ENCODE results near the gene TBC1D21. TPM values are rescaled to one million over a fixed set of nuclear protein-coding genes. Genes with fewer than 3 reads are reported as not detected.

TBC1D21 gene
- total RNA-seq, 1 donor from 2014 or later = not detected

DNA sequence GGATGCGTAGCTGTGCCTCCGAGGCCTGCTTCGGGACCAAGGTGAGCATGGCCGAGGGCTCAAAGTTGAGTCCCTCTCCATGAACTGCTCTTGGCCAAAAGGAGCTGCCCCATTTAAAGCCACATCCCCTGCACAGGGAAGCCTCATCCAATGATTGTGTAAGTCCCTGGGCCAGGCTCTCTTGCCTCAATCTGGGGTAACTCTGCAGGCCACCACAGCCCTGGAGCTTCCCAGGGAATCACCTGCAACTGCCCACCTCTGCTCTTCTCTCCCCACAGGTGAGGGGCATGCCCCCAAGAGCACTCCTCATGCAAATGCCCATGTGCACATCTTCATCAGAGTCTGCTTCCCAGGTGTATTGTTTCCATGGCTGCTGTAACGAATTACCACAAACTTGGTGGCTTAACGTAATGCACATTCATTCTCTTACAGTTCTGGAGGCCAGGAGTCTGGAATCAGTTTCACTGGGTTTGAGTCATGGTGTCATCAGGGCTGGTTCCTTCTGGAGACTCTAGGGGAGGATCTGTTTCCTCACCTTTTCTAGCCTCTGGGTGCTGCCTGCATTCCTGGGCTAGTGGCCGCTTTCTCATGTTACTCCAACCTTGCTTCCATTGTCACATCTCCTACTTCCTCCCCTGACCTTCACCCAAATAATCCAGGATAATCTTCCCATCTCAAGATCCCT is 27.9 kb downstream of the TBC1D21 start:
- H3K27ac Mint-ChIP-seq = no peak overlapping the region
- ChIA-PET CTCF (no interaction called here), POLR2A (no interaction called here)
- ATAC-seq (ENCODE audit: low read depth) = no peak
- no peaks in the 10 kb centered on the region for H3K9me3 Mint-ChIP-seq
- H3K4me3 Mint-ChIP-seq = no peak overlapping the region
- no peak for DNase-seq
- H3K27me3 Mint-ChIP-seq = peaks cover 3% of the 10 kb centered on the region
- H3K4me1 Mint-ChIP-seq = no peaks in the 10 kb centered on the region
- H3K36me3 Mint-ChIP-seq (ENCODE audit: low read depth) = no peaks in the 10 kb centered on the region
- intact Hi-C loops (cut with micrococcal nuclease) = no loop called here
- TF ChIP-seq, protein P1, sequence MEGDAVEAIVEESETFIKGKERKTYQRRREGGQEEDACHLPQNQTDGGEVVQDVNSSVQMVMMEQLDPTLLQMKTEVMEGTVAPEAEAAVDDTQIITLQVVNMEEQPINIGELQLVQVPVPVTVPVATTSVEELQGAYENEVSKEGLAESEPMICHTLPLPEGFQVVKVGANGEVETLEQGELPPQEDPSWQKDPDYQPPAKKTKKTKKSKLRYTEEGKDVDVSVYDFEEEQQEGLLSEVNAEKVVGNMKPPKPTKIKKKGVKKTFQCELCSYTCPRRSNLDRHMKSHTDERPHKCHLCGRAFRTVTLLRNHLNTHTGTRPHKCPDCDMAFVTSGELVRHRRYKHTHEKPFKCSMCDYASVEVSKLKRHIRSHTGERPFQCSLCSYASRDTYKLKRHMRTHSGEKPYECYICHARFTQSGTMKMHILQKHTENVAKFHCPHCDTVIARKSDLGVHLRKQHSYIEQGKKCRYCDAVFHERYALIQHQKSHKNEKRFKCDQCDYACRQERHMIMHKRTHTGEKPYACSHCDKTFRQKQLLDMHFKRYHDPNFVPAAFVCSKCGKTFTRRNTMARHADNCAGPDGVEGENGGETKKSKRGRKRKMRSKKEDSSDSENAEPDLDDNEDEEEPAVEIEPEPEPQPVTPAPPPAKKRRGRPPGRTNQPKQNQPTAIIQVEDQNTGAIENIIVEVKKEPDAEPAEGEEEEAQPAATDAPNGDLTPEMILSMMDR (IDR thresholded peaks at IDR 0.05) = no peak

- TF ChIP-seq, protein P1 (IDR thresholded peaks at IDR 0.05) = no peak
- no peak overlapping the region for H3K27ac Mint-ChIP-seq
- no peaks in the 10 kb centered on the region for H3K9me3 Mint-ChIP-seq
- peaks cover 3% of the 10 kb centered on the region for H3K27me3 Mint-ChIP-seq
- intact Hi-C loops (cut with micrococcal nuclease) = no loop called here
- DNase-seq = no peak
- ChIA-PET POLR2A (no interaction called here), CTCF (no interaction called here)
- no peaks in the 10 kb centered on the region for H3K36me3 Mint-ChIP-seq (ENCODE audit: low read depth)
- no peaks in the 10 kb centered on the region for H3K4me1 Mint-ChIP-seq
- no peak for ATAC-seq (ENCODE audit: low read depth)
- H3K4me3 Mint-ChIP-seq = no peak overlapping the region
Observed at GRCh38 chr15:73902121-73903020, 29.0 kb downstream of the TBC1D21 start.

DNA sequence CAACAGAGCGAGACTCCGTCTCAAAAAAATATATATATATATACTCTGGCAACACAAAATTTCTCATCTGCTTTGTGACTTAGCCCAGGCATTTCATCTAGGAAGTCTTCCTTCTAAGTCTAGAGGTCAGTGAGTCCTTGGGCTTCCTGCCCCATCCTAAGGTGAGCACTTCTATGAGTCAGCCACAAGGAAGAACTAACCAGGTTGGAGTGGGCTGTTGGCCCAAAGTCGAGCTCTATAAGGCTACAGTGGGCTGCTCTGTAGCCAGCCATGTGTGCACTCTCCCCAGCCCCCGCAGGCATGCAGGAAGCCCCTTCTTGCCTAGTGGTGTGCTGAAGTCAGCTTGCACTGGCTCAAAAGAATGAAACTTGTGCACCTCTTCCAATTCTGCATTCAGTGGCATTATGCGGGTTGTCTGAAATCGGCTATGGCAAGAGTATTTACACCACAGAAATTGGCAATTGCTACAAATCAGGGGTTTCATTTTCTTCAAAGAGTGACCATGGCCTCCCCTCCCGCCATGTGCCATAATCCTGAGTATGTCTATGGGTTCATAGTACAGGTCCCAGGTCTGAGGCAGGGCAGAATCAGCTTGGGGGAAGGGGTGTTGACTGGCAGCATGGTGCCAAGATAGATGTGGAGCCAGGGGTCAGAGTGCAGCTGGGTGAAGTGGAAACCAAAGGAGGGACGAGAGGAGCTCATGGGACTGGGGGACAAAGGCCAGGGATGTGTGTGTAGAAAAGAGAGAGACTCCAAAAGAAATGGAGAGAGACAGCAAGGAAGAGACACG is 30.9 kb downstream of the TBC1D21 start:
- H3K9me3 Mint-ChIP-seq = no peaks in the 10 kb centered on the region
- no peak for ATAC-seq (ENCODE audit: low read depth)
- ChIA-PET CTCF (no interaction called here), POLR2A (no interaction called here)
- H3K27me3 Mint-ChIP-seq = peaks cover 3% of the 10 kb centered on the region
- H3K4me1 Mint-ChIP-seq = no peaks in the 10 kb centered on the region
- intact Hi-C loops (cut with micrococcal nuclease) = no loop called here
- TF ChIP-seq, protein P1 (IDR thresholded peaks at IDR 0.05) = no peak
- no peak for DNase-seq
- no peak overlapping the region for H3K4me3 Mint-ChIP-seq
- no peaks in the 10 kb centered on the region for H3K36me3 Mint-ChIP-seq (ENCODE audit: low read depth)
- H3K27ac Mint-ChIP-seq = no peak overlapping the region

DNA sequence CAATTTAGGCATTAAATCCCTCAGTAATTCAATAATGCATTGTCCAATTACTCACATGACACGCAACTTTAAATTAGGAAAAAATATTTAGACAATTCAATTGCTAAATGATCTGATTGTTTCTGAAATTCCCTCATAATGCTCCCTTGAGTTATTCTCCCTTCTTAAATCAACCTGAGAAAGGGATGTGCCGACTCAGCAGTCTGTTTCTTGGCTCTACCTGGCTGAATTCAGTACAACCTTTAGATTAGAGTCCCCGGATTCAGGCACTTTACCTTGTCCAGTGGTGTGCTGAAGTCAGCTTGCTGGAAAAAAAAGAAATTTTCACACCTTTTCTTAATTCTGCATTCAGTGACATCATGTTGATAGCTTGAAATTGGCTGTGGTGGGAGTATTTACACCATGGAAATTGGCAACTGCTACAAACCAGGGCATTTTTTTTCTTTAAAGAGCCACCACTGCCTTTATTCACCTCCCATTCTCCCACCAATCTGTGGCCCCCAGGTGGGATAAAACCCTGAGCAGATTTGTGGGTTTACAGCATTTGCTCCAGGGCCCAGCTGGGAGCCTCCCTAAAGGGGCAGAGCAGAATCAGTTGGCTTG is 32.0 kb downstream of the TBC1D21 start:
- H3K4me3 Mint-ChIP-seq = no peak overlapping the region
- no peaks in the 10 kb centered on the region for H3K4me1 Mint-ChIP-seq
- TF ChIP-seq, protein P1 (IDR thresholded peaks at IDR 0.05) = no peak
- ATAC-seq (ENCODE audit: low read depth) (no peak), DNase-seq (no peak)
- CTCF ChIA-PET = no interaction called here
- peaks cover 4% of the 10 kb centered on the region for H3K27me3 Mint-ChIP-seq
- H3K36me3 Mint-ChIP-seq (ENCODE audit: low read depth) = no peaks in the 10 kb centered on the region
- H3K9me3 Mint-ChIP-seq = no peaks in the 10 kb centered on the region
- H3K27ac Mint-ChIP-seq = no peak overlapping the region
- intact Hi-C loops (cut with micrococcal nuclease) = loop anchor here (5.0 kb wide), 1 partner anchor 618 kb away; no protein-coding TSS in a partner anchor
- POLR2A ChIA-PET = no interaction called here
